Tibial artery (tissue), 4 donors: ENCODE data around the gene NCCRP1.
A peak's percentile ranks its signal among the peaks of the same experiment; 100 is the strongest.

Source experiments
- DNase-seq, 2 donors: peaks; one replicate each; pipeline ENCODE4 v3.0.0-alpha.2; 2019
- H3K27ac ChIP-seq, 2 donors: fragments of 200-600 bp; sonication (generic) in 1 of 2; 1 replicate in 1 of 2; 2 replicates in 1 of 2; pipeline ENCODE4 v1.5.1; 2018 to 2019; ENCODE audit warnings: mild to moderate bottlenecking in 1 of 2
- H3K27me3 ChIP-seq, 2 donors: fragments of 200-600 bp; sonication (generic) in 1 of 2; one replicate each; pipeline versions ENCODE4 v1.5.1 to v1.6.0; 2016 to 2019
- H3K36me3 ChIP-seq, 3 donors: fragments of 200-600 bp; sonication (generic) in 2 of 3; one replicate each; pipeline ENCODE4 v1.5.1; 2016 to 2019; ENCODE audit warnings: mild to moderate bottlenecking in 2 of 3
- H3K4me1 ChIP-seq, 4 donors: fragments of 200-600 bp; sonication (generic) in 2 of 4; 1 replicate in 3 of 4; 2 replicates in 1 of 4; pipeline ENCODE4 v1.5.1; 2016 to 2019
- H3K4me3 ChIP-seq, 2 donors: fragments of 200-600 bp; sonication (generic) in 1 of 2; 1 replicate in 1 of 2; 2 replicates in 1 of 2; pipeline ENCODE4 v1.5.1; 2018 to 2019; ENCODE audit warnings: mild to moderate bottlenecking in 2 of 2
- H3K9me3 ChIP-seq, 3 donors: fragments of 200-600 bp; sonication (generic) in 1 of 3; one replicate each; pipeline ENCODE4 v1.5.1; 2016 to 2019
- intact Hi-C: fragments of 100-400 bp; cut with DNase I; formaldehyde crosslinking; loops from one replicate; pipeline ENCODE4 v1.15.0; 2023; ENCODE audit warnings: low total_unique reads
- TF ChIP-seq, protein P1 (sequence below), 2 experiments: fragments of 200-600 bp in 1 of 2; fragments of 450-650 bp in 1 of 2; IDR thresholded peaks; one replicate each; pipeline ENCODE4 v1.5.1; 2017 to 2019; ENCODE audit warnings: antibody characterized with exemption in 2 of 2, mild to moderate bottlenecking in 1 of 2, moderate library complexity in 1 of 2

NCCRP1 gene

GRCh38 chr19:39156326-39157230 lies 40.2 kb upstream of the NCCRP1 start:
- H3K4me1 ChIP-seq = peaks cover 0 to 80% (median 34%) of the 10 kb centered on the region in 4 donors
- no peak overlapping the region for H3K27ac ChIP-seq

DNA sequence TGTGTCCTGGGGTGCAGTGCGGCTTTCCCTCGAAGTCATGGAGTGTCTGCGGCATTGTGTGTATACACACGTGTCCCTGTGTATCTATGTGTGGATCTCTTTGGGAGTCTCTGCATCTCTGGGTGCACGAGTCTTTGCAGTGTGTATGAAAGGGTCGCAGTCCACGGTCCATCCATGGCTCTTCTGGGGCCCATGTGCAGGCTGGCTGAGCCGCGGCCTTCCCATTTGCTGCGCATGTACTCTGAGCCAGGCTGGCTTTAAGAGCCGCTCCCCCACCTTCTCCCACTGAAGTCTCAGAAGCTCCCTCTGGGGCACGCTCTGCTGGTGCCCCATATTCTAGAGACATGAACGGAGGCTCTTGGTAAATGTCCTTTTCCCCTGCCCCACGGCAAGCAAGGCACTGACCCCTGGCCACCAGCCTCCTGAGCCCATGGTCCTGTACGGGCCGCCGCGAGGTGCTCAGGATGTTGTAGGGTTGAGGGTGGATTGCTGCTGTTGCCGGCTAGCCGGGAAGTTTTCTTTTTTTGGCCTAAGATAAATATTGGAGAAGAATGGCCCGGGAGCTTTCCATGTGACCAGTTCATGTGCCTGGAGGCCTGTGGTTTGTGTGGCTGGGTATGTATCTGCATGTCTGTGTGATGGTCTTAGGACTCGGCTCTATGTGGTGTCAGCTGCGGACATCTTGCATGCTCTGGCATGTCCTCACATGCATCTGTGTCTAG lies 39.3 kb upstream of the NCCRP1 start:
- TF ChIP-seq, protein P1, sequence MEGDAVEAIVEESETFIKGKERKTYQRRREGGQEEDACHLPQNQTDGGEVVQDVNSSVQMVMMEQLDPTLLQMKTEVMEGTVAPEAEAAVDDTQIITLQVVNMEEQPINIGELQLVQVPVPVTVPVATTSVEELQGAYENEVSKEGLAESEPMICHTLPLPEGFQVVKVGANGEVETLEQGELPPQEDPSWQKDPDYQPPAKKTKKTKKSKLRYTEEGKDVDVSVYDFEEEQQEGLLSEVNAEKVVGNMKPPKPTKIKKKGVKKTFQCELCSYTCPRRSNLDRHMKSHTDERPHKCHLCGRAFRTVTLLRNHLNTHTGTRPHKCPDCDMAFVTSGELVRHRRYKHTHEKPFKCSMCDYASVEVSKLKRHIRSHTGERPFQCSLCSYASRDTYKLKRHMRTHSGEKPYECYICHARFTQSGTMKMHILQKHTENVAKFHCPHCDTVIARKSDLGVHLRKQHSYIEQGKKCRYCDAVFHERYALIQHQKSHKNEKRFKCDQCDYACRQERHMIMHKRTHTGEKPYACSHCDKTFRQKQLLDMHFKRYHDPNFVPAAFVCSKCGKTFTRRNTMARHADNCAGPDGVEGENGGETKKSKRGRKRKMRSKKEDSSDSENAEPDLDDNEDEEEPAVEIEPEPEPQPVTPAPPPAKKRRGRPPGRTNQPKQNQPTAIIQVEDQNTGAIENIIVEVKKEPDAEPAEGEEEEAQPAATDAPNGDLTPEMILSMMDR (IDR thresholded peaks at IDR 0.05) = no peak
- H3K4me1 ChIP-seq = peaks cover 0 to 82% (median 34%) of the 10 kb centered on the region in 4 donors
- no peak for DNase-seq
- no peak overlapping the region for H3K27ac ChIP-seq
- H3K36me3 ChIP-seq = peaks cover 0 to 4% (median 0%) of the 10 kb centered on the region in 3 donors
- intact Hi-C loops = no loop called here
- no peaks in the 10 kb centered on the region for H3K27me3 ChIP-seq
- no peaks in the 10 kb centered on the region for H3K9me3 ChIP-seq
- H3K4me3 ChIP-seq = no peak overlapping the region

More at GRCh38 chr19:39156326-39157230, 40.2 kb upstream of the NCCRP1 start:
- TF ChIP-seq, protein P1 (IDR thresholded peaks at IDR 0.05) = no peak
- Histone ChIP-seq H3K27me3 (no peaks in the 10 kb centered on the region), H3K36me3 (peaks cover 0 to 4% (median 0%) of the 10 kb centered on the region in 3 donors), H3K4me3 (no peak overlapping the region), H3K9me3 (no peaks in the 10 kb centered on the region)
- no peak for DNase-seq
- intact Hi-C loops = no loop called here

- no peak for DNase-seq
- Histone ChIP-seq H3K4me1 (peaks cover 0 to 82% (median 34%) of the 10 kb centered on the region in 4 donors), H3K27ac (no peak overlapping the region), H3K9me3 (no peaks in the 10 kb centered on the region), H3K36me3 (peaks cover 0 to 4% (median 0%) of the 10 kb centered on the region in 3 donors), H3K27me3 (no peaks in the 10 kb centered on the region), H3K4me3 (no peak overlapping the region)
- TF ChIP-seq, protein P1 (IDR thresholded peaks at IDR 0.05) = no peak
- intact Hi-C loops = no loop called here
Observed at GRCh38 chr19:39157997-39158389, 38.8 kb upstream of the NCCRP1 start.

GRCh38 chr19:39158646-39159260 lies 38.0 kb upstream of the NCCRP1 start:
- H3K4me1 ChIP-seq = peaks cover 0 to 76% (median 34%) of the 10 kb centered on the region in 4 donors

DNA sequence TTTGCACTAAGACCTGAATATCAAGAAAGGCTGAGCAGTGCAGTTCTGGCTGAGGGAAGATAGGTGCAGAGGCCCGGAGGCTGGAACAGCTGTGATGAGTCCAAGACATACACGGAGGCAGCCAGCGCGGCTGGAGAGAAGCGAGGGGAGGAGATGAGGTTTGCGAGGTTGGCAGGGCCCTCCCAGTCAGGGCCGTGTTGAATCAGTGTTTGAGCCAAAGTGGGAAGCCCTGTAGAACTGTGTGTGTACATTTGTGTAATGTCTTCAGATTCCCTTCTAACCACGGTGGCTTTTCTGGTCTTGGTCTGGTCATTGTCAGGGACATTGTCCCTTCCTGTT lies 36.3 kb upstream of the NCCRP1 start:
- peaks cover 0 to 66% (median 34%) of the 10 kb centered on the region in 4 donors for H3K4me1 ChIP-seq
- peaks cover 0 to 4% (median 0%) of the 10 kb centered on the region in 3 donors for H3K36me3 ChIP-seq
- H3K4me3 ChIP-seq = no peak overlapping the region
- H3K27ac ChIP-seq = peak overlapping the region in 1 of 2 donors; percentile 33
- H3K27me3 ChIP-seq = no peaks in the 10 kb centered on the region
- no peaks in the 10 kb centered on the region for H3K9me3 ChIP-seq
- intact Hi-C loops = no loop called here
- TF ChIP-seq, protein P1 (IDR thresholded peaks at IDR 0.05) = no peak
- DNase-seq = peak in 1 of 2 donors; percentile 69

More at GRCh38 chr19:39158646-39159260, 38.0 kb upstream of the NCCRP1 start:
- Histone ChIP-seq H3K4me3 (no peak overlapping the region), H3K36me3 (peaks cover 0 to 4% (median 0%) of the 10 kb centered on the region in 3 donors), H3K27ac (no peak overlapping the region), H3K27me3 (no peaks in the 10 kb centered on the region), H3K9me3 (no peaks in the 10 kb centered on the region)
- intact Hi-C loops = no loop called here
- no peak for DNase-seq
- TF ChIP-seq, protein P1 (IDR thresholded peaks at IDR 0.05) = no peak
